Activated CD8-positive, alpha-beta T cell treated with anti-CD3 and anti-CD28 coated beads for 36 hours (primary cell): ENCODE data around the gene RPL36AL. TPM values are rescaled to one million over a fixed set of nuclear protein-coding genes. Genes with fewer than 3 reads are reported as not detected.

Experiments used
- ATAC-seq: fragments of 200-7000 bp; cut with Tn5 transposase; one replicate; pipeline ENCODE4 v1.10.0; 2021; ENCODE audit warnings: mild to moderate bottlenecking, moderate library complexity
- CTCF ChIA-PET: fragments of 350-600 bp; sonication (Branson Sonifier 250); formaldehyde crosslinking; loops from one replicate; lab custom pipeline; 2021; ENCODE audit warnings: antibody characterized with exemption; lab: Charles Lee
- POLR2A ChIA-PET: fragments of 350-600 bp; sonication (Branson Sonifier 250); formaldehyde crosslinking; loops from one replicate; lab custom pipeline; 2021; ENCODE audit warnings: antibody characterized with exemption; lab: Charles Lee
- DNase-seq: peaks from one replicate; pipeline ENCODE4 v3.0.0-alpha.2; 2020
- H3K27ac Mint-ChIP-seq: one replicate; pipeline ENCODE4 v1.8.0; 2021; ENCODE audit warnings: mild to moderate bottlenecking, mixed read lengths
- H3K27me3 Mint-ChIP-seq: one replicate; pipeline ENCODE4 v1.8.0; 2021; ENCODE audit warnings: mixed read lengths
- H3K36me3 Mint-ChIP-seq: one replicate; pipeline ENCODE4 v1.8.0; 2021; ENCODE audit warnings: low read depth, mixed read lengths
- H3K4me1 Mint-ChIP-seq: one replicate; pipeline ENCODE4 v1.8.0; 2021; ENCODE audit warnings: low read depth, mixed read lengths
- H3K4me3 Mint-ChIP-seq: one replicate; pipeline ENCODE4 v1.8.0; 2021; ENCODE audit warnings: mild to moderate bottlenecking, moderate library complexity, mixed read lengths
- H3K9me3 Mint-ChIP-seq: one replicate; pipeline ENCODE4 v1.8.0; 2021; ENCODE audit warnings: mixed read lengths
- CTCF ChIP-seq: fragments of 200-600 bp; IDR thresholded peaks from one replicate; pipeline ENCODE4 v1.8.0; 2022; ENCODE audit warnings: antibody characterized with exemption, mild to moderate bottlenecking
- intact Hi-C: fragments of 100-400 bp; cut with micrococcal nuclease; formaldehyde crosslinking; loops from one replicate; pipeline ENCODE4 v1.10.0; 2022
- total RNA-seq, 2 experiments: library from RNA; stranded (reverse); gene quantifications; one replicate each; pipeline ENCODE4 v1.2.3, GENCODE V29; 2021

RPL36AL gene
- total RNA-seq, 2 experiments from 2014 or later: 214 to 231 TPM

- intact Hi-C loops: no loop called here
Measured at GRCh38 chr14:49584058-49584457, 36.4 kb downstream of the RPL36AL start.

GRCh38 chr14:49583629-49584028 is 36.8 kb downstream of the RPL36AL start:
- POLR2A ChIA-PET: interaction anchor here (1.4 to 5.8 kb wide), 5 partner anchors 13 to 51 kb away, joined by 3 to 110 read pairs (median 11); partner anchors contain the start of genes DNAAF2, LRR1, MGAT2 and RPL36AL
- no peak for DNase-seq
- TF ChIP-seq CTCF: no peak
- H3K27me3 Mint-ChIP-seq: peaks cover 2% of the 10 kb centered on the region
- CTCF ChIA-PET: no interaction called here
- intact Hi-C loops: no loop called here
- H3K9me3 Mint-ChIP-seq: no peaks in the 10 kb centered on the region
- H3K36me3 Mint-ChIP-seq: peaks cover 68% of the 10 kb centered on the region
- H3K4me3 Mint-ChIP-seq: peak overlapping the region; percentile 91
- H3K4me1 Mint-ChIP-seq: peaks cover 55% of the 10 kb centered on the region
- no peak for ATAC-seq
- H3K27ac Mint-ChIP-seq: peak overlapping the region; percentile 96

More at GRCh38 chr14:49584058-49584457, 36.4 kb downstream of the RPL36AL start:
- Mint-ChIP-seq H3K9me3 (no peaks in the 10 kb centered on the region), H3K4me3 (peak overlapping the region; percentile 91), H3K4me1 (peaks cover 52% of the 10 kb centered on the region), H3K27me3 (peaks cover 2% of the 10 kb centered on the region), H3K36me3 (peaks cover 64% of the 10 kb centered on the region), H3K27ac (peak overlapping the region; percentile 96)
- ATAC-seq (no peak), DNase-seq (no peak)
- ChIA-PET CTCF (interaction anchor here (4.5 kb wide), 1 partner anchor 37 kb away, joined by 25 read pairs; the partner anchor contains the start of genes MGAT2 and RPL36AL), POLR2A (interaction anchor here (1.4 to 5.8 kb wide), 7 partner anchors 10 to 51 kb away, joined by 3 to 110 read pairs (median 24); partner anchors contain the start of genes DNAAF2, LRR1, MGAT2 and RPL36AL)
- no peak for TF ChIP-seq CTCF

GRCh38 chr14:49582113-49582977 is 38.1 kb downstream of the RPL36AL start:
- no peak for ATAC-seq
- CTCF ChIA-PET: interaction anchor here (1.7 kb wide), 1 partner anchor 120 kb away, joined by 5 read pairs; no protein-coding TSS in a partner anchor
- H3K36me3 Mint-ChIP-seq: peaks cover 78% of the 10 kb centered on the region
- intact Hi-C loops: no loop called here
- TF ChIP-seq CTCF: no peak
- no peaks in the 10 kb centered on the region for H3K9me3 Mint-ChIP-seq
- peak overlapping the region; percentile 91 for H3K4me3 Mint-ChIP-seq
- no peak for DNase-seq
- peaks cover 2% of the 10 kb centered on the region for H3K27me3 Mint-ChIP-seq
- H3K4me1 Mint-ChIP-seq: peaks cover 58% of the 10 kb centered on the region
- H3K27ac Mint-ChIP-seq: peak overlapping the region; percentile 57
- POLR2A ChIA-PET: interaction anchor here (0.6 to 5.8 kb wide), 6 partner anchors 13 to 56 kb away, joined by 3 to 110 read pairs (median 6); partner anchors contain the start of genes DNAAF2, LRR1, MGAT2 and RPL36AL

- no peaks in the 10 kb centered on the region for H3K9me3 Mint-ChIP-seq
- TF ChIP-seq CTCF: no peak
- peak overlapping the region; percentile 57 for H3K27ac Mint-ChIP-seq
- ChIA-PET POLR2A (interaction anchor here (0.6 to 1.7 kb wide), 6 partner anchors 14 to 815 kb away, joined by 3 to 8 read pairs (median 3); partner anchors contain the start of genes CDKL1 and DNAAF2), CTCF (interaction anchor here (1.7 kb wide), 1 partner anchor 119 kb away, joined by 5 read pairs; no protein-coding TSS in a partner anchor)
- peaks cover 2% of the 10 kb centered on the region for H3K27me3 Mint-ChIP-seq
- intact Hi-C loops: no loop called here
- ATAC-seq: no peak
- H3K36me3 Mint-ChIP-seq: peaks cover 85% of the 10 kb centered on the region
- H3K4me1 Mint-ChIP-seq: peaks cover 59% of the 10 kb centered on the region
- H3K4me3 Mint-ChIP-seq: peak overlapping the region; percentile 91
- DNase-seq: no peak
Measured at GRCh38 chr14:49581209-49582112, 39.0 kb downstream of the RPL36AL start.
